ENCODE data around the gene SMAD9.

Gene SMAD9

DNA sequence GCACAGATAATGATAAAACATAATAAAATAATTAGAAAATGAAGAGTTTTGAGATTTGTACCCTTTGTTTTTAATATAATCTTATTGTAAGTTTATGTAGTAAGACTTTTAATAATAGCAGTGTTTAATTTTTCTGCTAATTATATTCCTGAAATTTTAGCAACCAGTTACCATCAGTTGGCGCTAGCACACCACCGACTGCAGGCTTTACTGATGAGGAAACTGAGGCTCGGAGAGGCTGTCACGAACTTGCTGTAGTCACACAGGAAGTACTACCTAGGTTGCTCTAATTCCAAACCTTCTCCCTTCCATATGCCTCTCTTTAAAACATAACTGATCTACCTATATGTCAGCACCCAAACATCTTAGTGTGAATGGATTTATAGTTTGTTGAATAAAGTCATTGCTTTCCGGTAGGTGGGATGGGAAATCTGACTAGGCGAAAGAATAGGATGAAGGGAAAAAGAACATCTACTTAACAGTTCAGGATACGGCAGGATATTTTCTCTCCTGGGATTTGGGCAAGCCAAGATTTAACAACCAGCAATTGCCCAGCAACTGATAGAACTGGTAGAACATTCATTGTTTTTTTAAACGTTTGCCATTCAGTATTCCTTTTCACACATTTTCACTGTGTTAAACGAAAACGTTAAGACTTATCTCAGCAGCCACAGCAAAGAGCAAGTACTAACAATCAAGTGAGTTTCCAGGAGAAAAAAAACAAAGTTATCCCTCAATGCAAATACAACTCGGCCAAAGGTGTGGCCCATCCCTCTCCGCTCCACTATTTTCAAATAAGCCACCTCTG lies 101.8 kb downstream of the SMAD9 start:
- DNase-seq (ENCODE audit: low read depth in 2 of 2), result no peak

DNA sequence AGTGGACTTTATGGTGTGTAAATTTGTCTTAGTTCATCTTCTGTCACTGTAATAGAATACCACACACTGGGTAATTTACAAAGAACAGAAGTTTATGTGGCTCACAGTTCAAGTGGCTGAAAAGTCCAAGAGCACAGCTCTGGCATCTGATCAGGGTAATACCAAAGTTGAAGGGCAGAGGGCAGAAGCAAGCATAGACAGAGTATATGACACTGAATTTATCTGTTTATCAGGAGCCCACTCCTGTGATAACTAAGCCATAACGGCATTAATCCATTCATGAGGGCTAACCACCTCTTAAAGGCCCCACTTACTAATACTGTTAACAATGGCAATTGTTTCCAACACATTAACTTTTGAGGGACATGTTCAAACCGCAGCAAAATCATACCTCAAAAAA lies 105.0 kb downstream of the SMAD9 start:
- no peak for DNase-seq (ENCODE audit: low read depth in 2 of 2)

DNA sequence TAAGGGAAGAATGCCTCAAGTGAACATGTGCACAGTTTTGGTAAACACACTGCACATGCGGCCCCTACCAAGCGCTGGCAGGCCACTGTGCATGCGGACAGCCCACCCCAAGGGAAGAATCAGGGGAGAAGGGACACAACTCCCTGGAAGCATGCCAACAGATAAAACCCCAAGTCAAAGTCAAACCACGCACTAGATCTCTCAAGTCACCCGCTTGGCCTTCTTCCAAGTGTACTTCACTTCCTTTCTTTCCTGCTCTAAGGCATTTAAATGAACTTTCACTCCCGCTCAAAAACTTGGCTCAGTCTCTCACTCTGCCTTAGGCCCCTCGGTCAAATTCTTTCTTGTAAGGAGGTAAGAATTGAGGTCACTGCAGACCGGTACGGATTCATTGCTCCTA lies 105.6 kb downstream of the SMAD9 start:
- DNase-seq (ENCODE audit: low read depth in 2 of 2), result no peak

DNA sequence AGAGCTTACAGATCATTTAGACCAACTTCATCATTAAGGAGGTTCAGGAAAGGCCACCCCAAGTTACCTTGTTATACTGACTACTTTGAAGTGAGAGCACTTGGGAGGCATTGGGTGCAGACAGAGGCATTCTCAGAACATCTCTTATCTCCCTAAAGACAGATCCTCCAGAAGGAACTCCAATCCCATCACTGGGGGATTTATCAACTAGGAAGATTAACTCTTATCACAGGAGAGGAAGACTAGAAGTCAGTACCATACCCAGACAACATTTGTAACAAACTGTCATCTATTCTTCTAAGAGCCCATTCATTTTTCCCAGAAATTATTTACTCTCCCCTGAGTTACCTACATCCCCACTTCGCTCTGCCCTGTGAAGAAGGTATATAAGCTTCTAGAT lies 106.8 kb downstream of the SMAD9 start:
- DNase-seq (ENCODE audit: low read depth in 2 of 2), result no peak

DNA sequence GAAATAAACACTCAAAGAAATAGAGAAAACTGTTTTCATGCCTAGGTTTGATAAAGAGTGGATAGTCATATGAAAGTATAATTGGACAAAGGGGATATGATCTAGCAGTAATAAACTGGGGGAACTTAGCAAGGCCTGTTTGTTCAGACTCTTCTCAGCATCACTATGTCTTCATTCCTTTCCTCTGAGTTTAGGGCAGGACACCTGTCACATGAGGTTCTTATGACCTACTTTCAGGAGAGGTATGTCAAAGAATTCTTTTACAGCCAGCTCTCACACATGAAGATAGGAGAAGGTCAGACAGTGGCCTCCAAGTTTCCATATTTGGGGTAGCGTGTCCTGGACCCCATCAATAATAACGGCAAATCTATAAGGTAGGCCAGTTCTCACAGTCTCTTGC lies 112.4 kb downstream of the SMAD9 start:
- no peak for DNase-seq (ENCODE audit: low read depth in 2 of 2)

DNA sequence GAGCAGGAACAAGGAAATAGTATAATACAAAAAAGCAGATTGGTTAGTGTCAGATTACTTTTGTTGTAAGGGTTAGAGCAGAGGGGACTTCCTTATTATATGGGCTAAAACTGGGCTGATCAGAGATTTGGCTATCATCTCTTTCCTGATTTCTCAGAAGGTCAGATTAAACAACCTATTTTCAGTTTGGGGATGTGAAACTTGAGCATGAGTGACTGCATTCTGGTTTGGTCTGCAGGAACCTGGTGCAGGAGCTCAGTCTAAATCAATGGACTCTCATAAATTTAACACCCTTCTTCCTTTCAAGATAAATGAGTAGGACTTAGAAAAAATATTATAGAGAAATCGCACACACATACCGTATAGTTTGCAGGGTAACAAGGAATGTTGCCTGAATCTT lies 113.9 kb downstream of the SMAD9 start:
- no peak for DNase-seq (ENCODE audit: low read depth in 2 of 2)

DNA sequence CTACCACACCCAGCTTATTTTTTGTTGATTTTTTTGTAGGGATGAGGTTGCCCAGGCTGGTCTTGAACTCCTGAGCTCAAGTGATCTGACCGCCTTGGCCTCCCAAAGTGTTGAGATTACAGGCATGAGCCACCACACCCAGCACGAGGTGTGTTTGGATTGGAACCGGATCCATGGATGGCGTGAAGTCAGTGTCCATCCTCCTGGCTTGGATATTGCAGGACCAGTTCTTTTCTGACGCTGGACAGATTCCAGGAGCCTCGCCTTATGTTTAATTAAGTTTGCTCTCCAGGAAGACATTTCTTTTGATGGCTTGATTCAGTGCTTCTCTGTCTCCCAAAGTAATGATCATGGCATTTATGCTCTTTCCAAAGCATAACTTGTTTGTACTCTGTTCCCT lies 115.5 kb downstream of the SMAD9 start:
- no peak for DNase-seq (ENCODE audit: low read depth in 2 of 2)

DNA sequence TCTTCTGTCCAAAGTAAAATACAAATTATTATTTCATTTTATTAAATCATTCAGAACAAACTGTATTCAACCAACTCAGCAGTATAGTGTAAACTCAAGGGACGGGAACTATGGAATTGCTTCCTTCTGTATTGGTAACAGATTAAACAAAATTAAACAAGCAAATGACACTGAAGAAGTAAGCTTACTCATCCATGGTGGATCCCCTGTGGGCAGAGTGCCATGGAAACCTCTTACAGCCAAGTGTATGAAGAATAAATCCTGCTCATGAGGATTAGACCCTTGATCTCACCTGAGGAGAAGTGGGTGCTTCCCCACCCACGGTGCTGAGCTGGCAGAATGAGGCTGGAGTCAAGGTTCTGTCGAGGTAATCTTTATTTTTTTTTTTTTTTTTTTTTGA lies 119.0 kb downstream of the SMAD9 start:
- DNase-seq (ENCODE audit: low read depth in 2 of 2), result no peak

DNA sequence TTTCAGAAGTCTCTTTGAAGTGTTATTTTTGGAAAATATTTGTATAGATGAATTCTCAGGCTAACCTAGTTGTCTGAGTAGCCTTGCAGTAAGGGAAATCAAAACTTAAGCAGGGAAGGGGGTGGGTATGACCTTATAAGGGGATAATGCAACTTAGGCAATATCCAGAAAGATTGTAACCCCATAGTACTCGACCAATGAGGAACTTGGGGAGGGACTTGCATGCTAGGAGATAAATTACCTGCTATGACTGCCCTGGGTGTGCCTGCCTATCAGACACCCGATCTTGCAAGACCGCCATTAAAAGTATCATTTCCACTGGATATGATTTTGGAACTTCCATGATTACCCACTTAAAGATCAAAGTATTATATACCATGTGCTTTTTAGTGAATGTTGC lies 124.0 kb downstream of the SMAD9 start:
- no peak for DNase-seq (ENCODE audit: low read depth in 2 of 2)

DNA sequence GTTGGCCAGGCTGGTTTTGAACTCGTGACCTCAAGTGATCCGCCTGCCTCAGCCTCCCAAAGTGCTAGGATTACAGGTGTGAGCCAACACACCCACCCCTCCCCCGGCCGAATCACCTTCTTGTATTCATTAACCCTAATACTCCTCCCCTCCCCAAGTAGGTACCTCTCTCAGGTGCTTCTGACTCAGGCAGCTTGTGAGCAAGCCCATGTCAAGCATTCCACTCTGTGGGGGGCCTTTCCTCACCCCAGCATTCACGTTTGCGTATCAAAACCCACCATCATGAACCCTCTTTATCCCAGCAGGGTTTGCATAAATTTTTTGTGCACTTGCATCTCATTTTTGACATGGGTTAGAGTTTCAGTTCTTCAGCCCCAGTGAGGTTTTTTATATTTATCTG lies 124.6 kb downstream of the SMAD9 start:
- DNase-seq (ENCODE audit: low read depth in 2 of 2), result no peak
